SH-SY5Y (cell line): ENCODE measurements around the gene WIZ.
A peak's percentile ranks its signal among the peaks of the same experiment; 100 is the strongest.

Source experiments
- GATA2 ChIP-seq: IDR thresholded peaks from 2 replicates; pipeline ENCODE4 v1.6.1; 2011; ENCODE audit warnings: mild to moderate bottlenecking, low read depth, low read length
- GATA3 ChIP-seq: IDR thresholded peaks from 2 replicates; pipeline ENCODE4 v1.6.1; 2011; ENCODE audit warnings: low read depth, mild to moderate bottlenecking, low read length, moderate library complexity

Gene WIZ

GRCh38 chr19:15468675-15469512 is 19.1 kb upstream of the WIZ start:
- no peak for TF ChIP-seq GATA2
- TF ChIP-seq GATA3, result no peak

- no peak for TF ChIP-seq GATA3
- no peak for TF ChIP-seq GATA2
These were observed 18.0 kb upstream of the WIZ start for GRCh38 chr19:15467734-15468214.

- TF ChIP-seq GATA2 (peak; percentile 28; the same call in 1 of the 2 replicates), GATA3 (no peak)
These were observed 17.3 kb upstream of the WIZ start for GRCh38 chr19:15466851-15467733.

- TF ChIP-seq GATA3, result no peak
- TF ChIP-seq GATA2, result no peak
These were observed 14.9 kb upstream of the WIZ start, which contains the start of gene RASAL3 for GRCh38 chr19:15464394-15465385. RASAL3 (minus strand) TSS chr19:15464544; CDS start chr19:15464358, 186 bp downstream.

- no peak for TF ChIP-seq GATA2
- TF ChIP-seq GATA3, result no peak
These were observed 14.2 kb upstream of the WIZ start for GRCh38 chr19:15463861-15464371.

GRCh38 chr19:15461694-15462093 is 11.9 kb upstream of the WIZ start:
- no peak for TF ChIP-seq GATA3
- TF ChIP-seq GATA2, result no peak

- no peak for TF ChIP-seq GATA2
- TF ChIP-seq GATA3, result no peak
These were observed 8.1 kb upstream of the WIZ start for GRCh38 chr19:15457701-15458484.

GRCh38 chr19:15456871-15457700 is 7.3 kb upstream of the WIZ start:
- TF ChIP-seq GATA2 (no peak), GATA3 (no peak)

- TF ChIP-seq GATA3, result no peak
- no peak for TF ChIP-seq GATA2
These were observed 6.7 kb upstream of the WIZ start for GRCh38 chr19:15456441-15456840.

- TF ChIP-seq GATA3 (no peak), GATA2 (no peak)
These were observed 6.2 kb upstream of the WIZ start for GRCh38 chr19:15455996-15456395.

- no peak for TF ChIP-seq GATA2
These were observed 4.4 kb upstream of the WIZ start for GRCh38 chr19:15453906-15454860.
